ENCODE data around the gene PRAMEF20. TPM values are rescaled to one million over a fixed set of nuclear protein-coding genes. Genes with fewer than 3 reads are reported as not detected.
"Not testable (repeated sequence)": the region's sequence is repeated elsewhere in the genome, so short reads cannot be mapped to it uniquely, and the experiment has no call there.

The PRAMEF20 gene
- total and polyA plus RNA-seq, 8 donors = not detected

DNA sequence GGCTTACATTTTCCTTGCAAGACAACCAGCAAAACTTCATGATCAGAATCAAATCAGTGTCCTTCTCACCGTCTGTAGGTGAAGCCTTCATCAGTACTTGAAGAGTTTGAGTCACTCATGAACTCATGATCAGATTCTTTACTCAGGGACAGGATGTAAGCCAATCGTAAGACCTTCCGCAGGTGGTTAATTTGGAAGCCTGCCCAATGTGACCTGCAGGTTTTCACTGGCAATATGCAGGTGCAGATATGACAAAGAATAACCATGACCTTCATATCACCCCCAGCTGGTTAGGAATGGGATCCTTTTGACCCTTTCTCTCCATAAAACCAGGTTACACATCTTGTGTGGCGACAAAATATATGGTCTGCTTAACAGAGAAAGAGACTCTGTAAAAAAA is 2.4 kb upstream of the PRAMEF20 start:
- no peaks in the 10 kb centered on the region for H3K27me3 ChIP-seq
- TF ChIP-seq, protein P1, sequence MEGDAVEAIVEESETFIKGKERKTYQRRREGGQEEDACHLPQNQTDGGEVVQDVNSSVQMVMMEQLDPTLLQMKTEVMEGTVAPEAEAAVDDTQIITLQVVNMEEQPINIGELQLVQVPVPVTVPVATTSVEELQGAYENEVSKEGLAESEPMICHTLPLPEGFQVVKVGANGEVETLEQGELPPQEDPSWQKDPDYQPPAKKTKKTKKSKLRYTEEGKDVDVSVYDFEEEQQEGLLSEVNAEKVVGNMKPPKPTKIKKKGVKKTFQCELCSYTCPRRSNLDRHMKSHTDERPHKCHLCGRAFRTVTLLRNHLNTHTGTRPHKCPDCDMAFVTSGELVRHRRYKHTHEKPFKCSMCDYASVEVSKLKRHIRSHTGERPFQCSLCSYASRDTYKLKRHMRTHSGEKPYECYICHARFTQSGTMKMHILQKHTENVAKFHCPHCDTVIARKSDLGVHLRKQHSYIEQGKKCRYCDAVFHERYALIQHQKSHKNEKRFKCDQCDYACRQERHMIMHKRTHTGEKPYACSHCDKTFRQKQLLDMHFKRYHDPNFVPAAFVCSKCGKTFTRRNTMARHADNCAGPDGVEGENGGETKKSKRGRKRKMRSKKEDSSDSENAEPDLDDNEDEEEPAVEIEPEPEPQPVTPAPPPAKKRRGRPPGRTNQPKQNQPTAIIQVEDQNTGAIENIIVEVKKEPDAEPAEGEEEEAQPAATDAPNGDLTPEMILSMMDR (IDR thresholded peaks at IDR 0.05) = no peak
- no peak for TF ChIP-seq POLR2A (IDR thresholded peaks at IDR 0.05)
- DNase-seq = no peak
- H3K4me3 ChIP-seq = no peak overlapping the region
- no peak overlapping the region for H3K27ac ChIP-seq
- no peaks in the 10 kb centered on the region for H3K36me3 ChIP-seq
- H3K9me3 ChIP-seq = peaks cover 0 to 12% (median 9%) of the 10 kb centered on the region in 4 donors
- no peaks in the 10 kb centered on the region for H3K4me1 ChIP-seq
- intact Hi-C loops (cut with DNase I; ENCODE audit: low total_unique reads) = no loop called here
- WGBS, 5 donors = 48 to 75% (median 74%) methylated on average over 4 of the region's 4 CpGs

DNA sequence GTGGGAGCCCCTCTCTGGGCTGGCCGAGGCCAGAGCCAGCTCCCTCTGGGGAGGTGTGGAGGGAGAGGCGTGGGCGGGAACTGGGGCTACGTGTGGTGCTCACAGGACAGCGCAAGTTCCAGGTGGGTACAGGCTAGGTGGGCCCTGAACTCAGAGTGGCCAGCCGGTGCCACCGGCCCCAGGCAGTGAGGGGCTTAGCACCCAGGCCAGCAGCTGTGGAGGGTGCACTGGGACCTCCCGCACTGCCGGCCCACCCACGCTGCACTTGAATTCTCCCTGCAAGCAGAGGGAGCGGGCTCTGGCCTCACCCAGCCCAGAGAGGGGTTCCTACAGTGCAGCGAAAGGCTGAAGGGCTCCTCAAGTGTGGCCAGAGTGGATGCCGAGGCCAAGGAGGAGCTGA is 20.2 kb downstream of the PRAMEF20 start:
- DNase-seq = no peak
- Histone ChIP-seq H3K4me1 (no peaks in the 10 kb centered on the region), H3K4me3 (no peak overlapping the region), H3K27me3 (peaks cover 0 to 14% (median 0%) of the 10 kb centered on the region in 3 donors), H3K9me3 (peaks cover 0 to 15% (median 8%) of the 10 kb centered on the region in 4 donors), H3K36me3 (no peaks in the 10 kb centered on the region), H3K27ac (no peak overlapping the region)
- 89 to 96% (median 90%) methylated on average over 9 to 13 of the region's 13 CpGs for WGBS, 5 donors
- intact Hi-C loops (cut with DNase I; ENCODE audit: low total_unique reads) = no loop called here
- TF ChIP-seq POLR2A (IDR thresholded peaks at IDR 0.05) (no peak), EP300 (IDR thresholded peaks at IDR 0.05) (no peak), POLR2AphosphoS5 (IDR thresholded peaks at IDR 0.05) (no peak)
- TF ChIP-seq, protein P1 (IDR thresholded peaks at IDR 0.05) = no peak

DNA sequence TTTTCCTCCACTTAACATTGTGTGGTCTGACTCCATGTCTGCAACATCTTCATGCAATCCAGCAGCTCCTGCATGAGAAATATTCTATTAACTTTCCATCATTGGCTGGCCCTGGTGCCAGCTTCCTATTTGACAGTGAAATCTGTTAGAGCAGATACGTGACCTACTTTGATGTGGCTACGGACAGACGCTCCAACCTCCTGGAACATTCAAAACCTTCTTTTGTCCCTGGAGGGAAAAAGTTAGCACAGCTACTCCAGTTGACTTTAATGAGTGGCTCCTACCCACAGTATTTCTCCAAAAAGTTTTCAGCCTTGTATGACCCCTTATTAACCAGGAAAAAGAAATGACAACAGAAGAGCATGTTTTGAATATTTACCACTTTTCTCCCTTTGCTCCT is 22.0 kb downstream of the PRAMEF20 start:
- Histone ChIP-seq H3K4me1 (no peaks in the 10 kb centered on the region), H3K27me3 (peaks cover 0 to 17% (median 0%) of the 10 kb centered on the region in 3 donors), H3K27ac (no peak overlapping the region), H3K36me3 (no peaks in the 10 kb centered on the region), H3K4me3 (no peak overlapping the region), H3K9me3 (peaks cover 0 to 15% (median 8%) of the 10 kb centered on the region in 4 donors)
- no peak for TF ChIP-seq POLR2AphosphoS5 (IDR thresholded peaks at IDR 0.05)
- TF ChIP-seq, protein P1 (IDR thresholded peaks at IDR 0.05) = no peak
- no peak for TF ChIP-seq POLR2A (IDR thresholded peaks at IDR 0.05)
- no peak for TF ChIP-seq EP300 (IDR thresholded peaks at IDR 0.05)
- WGBS, 5 donors = 79 to 87% (median 82%) methylated on average over 3 of the region's 3 CpGs
- intact Hi-C loops (cut with DNase I; ENCODE audit: low total_unique reads) = no loop called here
- DNase-seq = no peak

DNA sequence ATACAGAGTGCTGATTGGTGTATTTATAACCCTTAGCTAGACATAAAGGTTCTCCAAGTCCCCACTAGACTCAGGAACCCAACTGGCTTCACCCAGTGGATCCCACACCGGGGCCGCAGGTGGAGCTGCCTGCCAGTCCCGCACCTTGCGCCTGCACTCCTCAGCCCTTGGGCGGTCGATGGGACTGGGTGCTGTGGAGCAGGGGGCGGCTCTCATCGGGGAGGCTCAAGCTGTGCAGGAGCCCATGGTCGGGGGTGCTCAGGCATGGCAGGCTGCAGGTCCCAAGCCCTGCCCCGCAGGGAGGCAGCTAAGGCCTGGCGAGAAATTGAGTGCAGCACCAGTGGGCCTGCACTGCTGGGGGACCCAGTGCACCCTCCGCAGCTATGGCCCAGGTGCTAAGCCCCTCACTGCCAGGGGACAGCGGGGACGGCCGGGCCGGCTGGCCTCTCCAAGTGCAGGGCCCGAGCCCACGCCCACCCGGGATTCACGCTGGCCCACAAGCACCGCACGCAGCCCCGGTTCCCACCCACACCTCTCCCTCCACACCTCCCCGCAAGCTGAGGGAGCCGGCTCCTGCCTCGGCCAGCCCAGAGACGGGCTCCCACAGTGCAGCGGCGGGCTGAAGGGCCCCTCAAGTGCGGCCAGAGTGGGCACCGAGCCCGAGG is 23.6 kb downstream of the PRAMEF20 start:
- H3K27ac ChIP-seq; H3K4me3 ChIP-seq; H3K4me1 ChIP-seq; intact Hi-C loops (cut with DNase I; ENCODE audit: low total_unique reads); H3K36me3 ChIP-seq; DNase-seq: not testable (repeated sequence)
- H3K9me3 ChIP-seq = peaks cover 0 to 15% (median 8%) of the 10 kb centered on the region in 4 donors
- 83 to 95% (median 93%) methylated on average over 7 to 32 of the region's 32 CpGs for WGBS, 5 donors
- peaks cover 0 to 14% (median 0%) of the 10 kb centered on the region in 3 donors for H3K27me3 ChIP-seq

DNA sequence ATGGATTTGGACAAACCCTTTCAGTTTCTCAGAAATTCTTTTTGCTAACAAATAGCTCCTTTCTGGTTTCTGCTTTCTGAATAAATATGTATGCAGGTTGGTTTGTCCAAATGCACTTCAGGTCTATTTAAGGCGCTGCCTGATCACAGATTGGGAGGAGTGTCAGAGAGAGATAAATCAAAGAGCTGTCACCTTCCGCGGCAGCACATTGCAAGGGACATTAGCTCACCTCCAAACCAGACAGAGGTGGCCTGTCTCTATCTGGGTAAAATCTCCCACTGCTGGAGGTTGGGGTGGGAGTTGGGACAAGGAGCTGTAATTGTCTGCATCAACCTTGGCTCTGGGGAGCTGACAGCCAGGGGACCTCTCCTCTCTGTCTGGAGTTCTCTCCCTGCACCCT is 25.2 kb downstream of the PRAMEF20 start:
- H3K36me3 ChIP-seq = no peaks in the 10 kb centered on the region
- no peak for DNase-seq
- no peak overlapping the region for H3K27ac ChIP-seq
- no peak for TF ChIP-seq EP300 (IDR thresholded peaks at IDR 0.05)
- no peak for TF ChIP-seq POLR2AphosphoS5 (IDR thresholded peaks at IDR 0.05)
- TF ChIP-seq POLR2A (IDR thresholded peaks at IDR 0.05) = no peak
- TF ChIP-seq, protein P1 (IDR thresholded peaks at IDR 0.05) = no peak
- H3K4me1 ChIP-seq = no peaks in the 10 kb centered on the region
- H3K27me3 ChIP-seq = peaks cover 0 to 16% (median 0%) of the 10 kb centered on the region in 3 donors
- peaks cover 0 to 9% (median 5%) of the 10 kb centered on the region in 4 donors for H3K9me3 ChIP-seq
- 48 to 75% (median 67%) methylated on average over 3 of the region's 3 CpGs for WGBS, 5 donors
- no peak overlapping the region for H3K4me3 ChIP-seq
- intact Hi-C loops (cut with DNase I; ENCODE audit: low total_unique reads) = no loop called here

DNA sequence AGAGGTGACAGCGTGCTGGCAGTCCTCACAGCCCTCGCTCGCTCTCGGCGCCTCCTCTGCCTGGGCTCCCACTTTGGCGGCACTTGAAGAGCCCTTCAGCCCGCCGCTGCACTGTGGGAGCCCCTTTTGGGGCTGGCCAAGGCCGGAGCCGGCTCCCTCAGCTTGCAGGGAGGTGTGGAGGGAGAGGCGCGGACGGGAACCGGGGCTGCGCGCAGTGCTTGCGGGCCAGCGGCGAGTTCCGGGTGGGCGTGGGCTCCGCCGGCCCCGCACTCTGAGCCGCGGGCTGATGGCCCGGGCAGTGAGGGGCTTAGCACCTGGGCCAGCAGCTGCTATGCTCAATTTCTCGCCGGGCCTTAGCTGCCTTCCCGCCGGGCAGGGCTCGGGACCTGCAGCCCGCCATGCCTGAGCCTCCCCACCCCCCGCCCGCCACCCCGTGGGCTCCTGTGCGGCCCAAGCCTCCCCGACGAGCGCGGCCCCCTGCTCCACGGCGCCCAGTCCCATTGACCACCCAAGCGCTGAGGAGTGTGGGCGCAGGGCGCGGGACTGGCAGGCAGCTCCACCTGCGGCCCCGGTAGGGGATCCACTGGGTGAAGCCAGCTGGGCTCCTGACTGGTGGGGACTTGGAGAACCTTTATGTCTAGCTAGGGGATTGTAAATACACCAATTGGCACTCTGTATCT is 29.0 kb downstream of the PRAMEF20 start:
- H3K36me3 ChIP-seq; H3K9me3 ChIP-seq; intact Hi-C loops (cut with DNase I; ENCODE audit: low total_unique reads); H3K4me1 ChIP-seq; H3K4me3 ChIP-seq; H3K27ac ChIP-seq; DNase-seq: not testable (repeated sequence)
- peaks cover 0 to 16% (median 0%) of the 10 kb centered on the region in 3 donors for H3K27me3 ChIP-seq
- WGBS, 5 donors = 83 to 96% (median 94%) methylated on average over 14 to 49 of the region's 49 CpGs
